ENCODE results near the gene PRODH2. TPM values are rescaled to one million over a fixed set of nuclear protein-coding genes. Genes with fewer than 3 reads are reported as not detected.
A peak's percentile ranks its signal among the peaks of the same experiment; 100 is the strongest.

The PRODH2 gene
- total and polyA plus RNA-seq, 10 of the 15 experiments (the other 5 are each of a cell fraction or from before 2014, with no cell fraction given) = 0.07 TPM; not detected in 9

DNA sequence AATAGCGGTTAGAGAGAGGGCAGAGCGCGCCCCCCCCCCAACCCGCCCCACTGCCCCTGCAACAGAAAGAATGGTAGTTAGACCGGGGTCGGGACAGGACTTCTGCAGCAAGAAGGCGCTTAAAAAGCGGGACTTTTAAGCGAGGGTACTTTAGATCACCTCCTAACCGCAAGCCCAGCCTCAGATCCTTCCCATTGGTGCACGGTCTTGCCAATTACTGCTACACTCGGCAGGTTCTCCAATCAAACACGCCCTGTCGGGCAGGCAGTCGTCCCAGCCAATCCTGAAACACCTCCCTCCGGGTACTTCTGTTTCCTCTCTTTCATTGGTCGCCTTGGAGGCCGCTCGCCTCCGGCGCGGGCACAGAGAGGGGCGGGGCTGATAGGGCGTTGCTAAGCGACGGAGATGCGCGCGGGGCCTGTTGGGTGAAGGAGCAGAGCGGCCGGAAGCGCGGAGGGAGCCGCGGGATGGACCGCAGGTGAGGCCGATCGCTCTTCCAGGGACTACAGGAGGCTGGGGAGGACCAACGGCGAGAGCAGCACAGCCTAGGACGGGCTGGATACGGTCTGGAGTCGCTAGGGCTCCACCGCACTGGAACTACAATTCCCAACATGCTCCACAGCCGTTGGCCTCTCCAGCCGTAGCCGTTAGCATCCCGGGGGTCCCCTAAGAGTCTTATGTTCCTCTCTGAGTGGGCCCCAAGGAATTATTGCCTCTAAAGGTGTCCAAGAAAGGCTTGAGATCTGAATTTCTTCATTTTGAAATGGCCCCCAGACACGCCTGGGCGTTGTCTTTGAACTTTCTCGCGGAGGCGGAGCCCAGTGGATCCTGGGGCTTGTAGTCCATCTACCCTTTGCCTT, 54.7 kb downstream of the PRODH2 start, which contains the start of gene PROSER3 (continued):
- TF ChIP-seq ZNF274 (IDR thresholded peaks at IDR 0.05; ENCODE audit: insufficient read depth, insufficient read length) (no peak), ASH2L (IDR thresholded peaks at IDR 0.05; ENCODE audit: borderline replicate concordance, low read depth) (no peak; the same call in 1 of the 2 replicates), RBBP5 (conservative IDR thresholded peaks at IDR 0.05) (no peak), BHLHE40 (IDR thresholded peaks at IDR 0.05; ENCODE audit: borderline replicate concordance in 1 of 2, low read depth in 2 of 2, low read length in 1 of 2) (peak; percentile 3 to 15; a peak in 1 of 4 replicates), CREB1 (IDR thresholded peaks at IDR 0.05; ENCODE audit: low read depth) (peak; percentile 60), ESRRA (IDR thresholded peaks at IDR 0.05; ENCODE audit: low read length) (no peak; the same call in 1 of the 2 replicates), ATF2 (IDR thresholded peaks at IDR 0.05; ENCODE audit: low read length) (no peak), SKIL (IDR thresholded peaks at IDR 0.05; ENCODE audit: low read depth, poor library complexity, severe bottlenecking) (peak; percentile 93), SREBF2 (IDR thresholded peaks at IDR 0.05; ENCODE audit: low read length) (peak; percentile 84), E2F8 (IDR thresholded peaks at IDR 0.05; ENCODE audit: low read depth, partially characterized antibody) (peak; percentile 20), MAX (IDR thresholded peaks at IDR 0.05; ENCODE audit: low read depth, low read length) (no peak; the same call in 1 of the 2 replicates)
- TF ChIP-seq, protein P1, sequence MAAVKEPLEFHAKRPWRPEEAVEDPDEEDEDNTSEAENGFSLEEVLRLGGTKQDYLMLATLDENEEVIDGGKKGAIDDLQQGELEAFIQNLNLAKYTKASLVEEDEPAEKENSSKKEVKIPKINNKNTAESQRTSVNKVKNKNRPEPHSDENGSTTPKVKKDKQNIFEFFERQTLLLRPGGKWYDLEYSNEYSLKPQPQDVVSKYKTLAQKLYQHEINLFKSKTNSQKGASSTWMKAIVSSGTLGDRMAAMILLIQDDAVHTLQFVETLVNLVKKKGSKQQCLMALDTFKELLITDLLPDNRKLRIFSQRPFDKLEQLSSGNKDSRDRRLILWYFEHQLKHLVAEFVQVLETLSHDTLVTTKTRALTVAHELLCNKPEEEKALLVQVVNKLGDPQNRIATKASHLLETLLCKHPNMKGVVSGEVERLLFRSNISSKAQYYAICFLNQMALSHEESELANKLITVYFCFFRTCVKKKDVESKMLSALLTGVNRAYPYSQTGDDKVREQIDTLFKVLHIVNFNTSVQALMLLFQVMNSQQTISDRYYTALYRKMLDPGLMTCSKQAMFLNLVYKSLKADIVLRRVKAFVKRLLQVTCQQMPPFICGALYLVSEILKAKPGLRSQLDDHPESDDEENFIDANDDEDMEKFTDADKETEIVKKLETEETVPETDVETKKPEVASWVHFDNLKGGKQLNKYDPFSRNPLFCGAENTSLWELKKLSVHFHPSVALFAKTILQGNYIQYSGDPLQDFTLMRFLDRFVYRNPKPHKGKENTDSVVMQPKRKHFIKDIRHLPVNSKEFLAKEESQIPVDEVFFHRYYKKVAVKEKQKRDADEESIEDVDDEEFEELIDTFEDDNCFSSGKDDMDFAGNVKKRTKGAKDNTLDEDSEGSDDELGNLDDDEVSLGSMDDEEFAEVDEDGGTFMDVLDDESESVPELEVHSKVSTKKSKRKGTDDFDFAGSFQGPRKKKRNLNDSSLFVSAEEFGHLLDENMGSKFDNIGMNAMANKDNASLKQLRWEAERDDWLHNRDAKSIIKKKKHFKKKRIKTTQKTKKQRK (IDR thresholded peaks at IDR 0.05; ENCODE audit: low read depth, low read length) = peak; percentile 94
- TF ChIP-seq, protein P2, sequence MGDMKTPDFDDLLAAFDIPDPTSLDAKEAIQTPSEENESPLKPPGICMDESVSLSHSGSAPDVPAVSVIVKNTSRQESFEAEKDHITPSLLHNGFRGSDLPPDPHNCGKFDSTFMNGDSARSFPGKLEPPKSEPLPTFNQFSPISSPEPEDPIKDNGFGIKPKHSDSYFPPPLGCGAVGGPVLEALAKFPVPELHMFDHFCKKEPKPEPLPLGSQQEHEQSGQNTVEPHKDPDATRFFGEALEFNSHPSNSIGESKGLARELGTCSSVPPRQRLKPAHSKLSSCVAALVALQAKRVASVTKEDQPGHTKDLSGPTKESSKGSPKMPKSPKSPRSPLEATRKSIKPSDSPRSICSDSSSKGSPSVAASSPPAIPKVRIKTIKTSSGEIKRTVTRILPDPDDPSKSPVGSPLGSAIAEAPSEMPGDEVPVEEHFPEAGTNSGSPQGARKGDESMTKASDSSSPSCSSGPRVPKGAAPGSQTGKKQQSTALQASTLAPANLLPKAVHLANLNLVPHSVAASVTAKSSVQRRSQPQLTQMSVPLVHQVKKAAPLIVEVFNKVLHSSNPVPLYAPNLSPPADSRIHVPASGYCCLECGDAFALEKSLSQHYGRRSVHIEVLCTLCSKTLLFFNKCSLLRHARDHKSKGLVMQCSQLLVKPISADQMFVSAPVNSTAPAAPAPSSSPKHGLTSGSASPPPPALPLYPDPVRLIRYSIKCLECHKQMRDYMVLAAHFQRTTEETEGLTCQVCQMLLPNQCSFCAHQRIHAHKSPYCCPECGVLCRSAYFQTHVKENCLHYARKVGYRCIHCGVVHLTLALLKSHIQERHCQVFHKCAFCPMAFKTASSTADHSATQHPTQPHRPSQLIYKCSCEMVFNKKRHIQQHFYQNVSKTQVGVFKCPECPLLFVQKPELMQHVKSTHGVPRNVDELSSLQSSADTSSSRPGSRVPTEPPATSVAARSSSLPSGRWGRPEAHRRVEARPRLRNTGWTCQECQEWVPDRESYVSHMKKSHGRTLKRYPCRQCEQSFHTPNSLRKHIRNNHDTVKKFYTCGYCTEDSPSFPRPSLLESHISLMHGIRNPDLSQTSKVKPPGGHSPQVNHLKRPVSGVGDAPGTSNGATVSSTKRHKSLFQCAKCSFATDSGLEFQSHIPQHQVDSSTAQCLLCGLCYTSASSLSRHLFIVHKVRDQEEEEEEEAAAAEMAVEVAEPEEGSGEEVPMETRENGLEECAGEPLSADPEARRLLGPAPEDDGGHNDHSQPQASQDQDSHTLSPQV (IDR thresholded peaks at IDR 0.05) = no peak
